Skeletal muscle satellite cell (primary cell): ENCODE data around the gene RAB3IL1.

ENCODE experiments used
- H3K27me3 ChIP-seq: 2 replicates; pipeline ENCODE4 v1.7.0; 2013; ENCODE audit warnings: low read length; ENCODE audit not compliant: control insufficient read depth, insufficient read depth
- H3K36me3 ChIP-seq: 2 replicates; pipeline ENCODE4 v1.7.0; 2013; ENCODE audit warnings: mild to moderate bottlenecking, control low read depth, low read length; ENCODE audit not compliant: insufficient read depth
- H3K4me1 ChIP-seq: 2 replicates; pipeline ENCODE4 v1.7.0; 2013; ENCODE audit warnings: low read length; ENCODE audit not compliant: control insufficient read depth, insufficient read depth
- H3K4me2 ChIP-seq: 2 replicates; pipeline ENCODE4 v1.7.0; 2013; ENCODE audit warnings: mild to moderate bottlenecking, low read length
- H3K4me3 ChIP-seq: 2 replicates; pipeline ENCODE4 v1.7.0; 2013; ENCODE audit warnings: low read length
- H3K9ac ChIP-seq: 2 replicates; pipeline ENCODE4 v1.7.0; 2013; ENCODE audit warnings: mild to moderate bottlenecking, low read depth, low read length, moderate library complexity
- H3K9me3 ChIP-seq: replicated peaks from 2 replicates; pipeline ENCODE4 v1.7.0; 2013; ENCODE audit warnings: mild to moderate bottlenecking, control low read depth, low read length

RAB3IL1 gene

GRCh38 chr11:61907282-61907681, 10.1 kb downstream of the RAB3IL1 start:
- Histone ChIP-seq H3K9me3 (no peaks in the 10 kb centered on the region), H3K27me3 (no peaks in the 10 kb centered on the region), H3K4me1 (no peaks in the 10 kb centered on the region), H3K4me2 (no peak overlapping the region), H3K36me3 (no peaks in the 10 kb centered on the region), H3K9ac (no peak overlapping the region), H3K4me3 (no peak overlapping the region)

GRCh38 chr11:61906522-61906909, 10.8 kb downstream of the RAB3IL1 start:
- no peak overlapping the region for H3K9ac ChIP-seq

GRCh38 chr11:61905801-61906521, 11.4 kb downstream of the RAB3IL1 start:
- Histone ChIP-seq H3K9me3 (no peaks in the 10 kb centered on the region), H3K9ac (no peak overlapping the region), H3K4me3 (no peak overlapping the region), H3K36me3 (no peaks in the 10 kb centered on the region), H3K4me1 (no peaks in the 10 kb centered on the region), H3K27me3 (no peaks in the 10 kb centered on the region), H3K4me2 (no peak overlapping the region)

More at GRCh38 chr11:61906522-61906909, 10.8 kb downstream of the RAB3IL1 start:
- H3K36me3 ChIP-seq: no peaks in the 10 kb centered on the region
- H3K9me3 ChIP-seq: no peaks in the 10 kb centered on the region
- no peaks in the 10 kb centered on the region for H3K27me3 ChIP-seq
- no peak overlapping the region for H3K4me3 ChIP-seq
- no peak overlapping the region for H3K4me2 ChIP-seq
- H3K4me1 ChIP-seq: no peaks in the 10 kb centered on the region

- H3K4me3 ChIP-seq: no peak overlapping the region
- H3K9ac ChIP-seq: no peak overlapping the region
- H3K27me3 ChIP-seq: no peaks in the 10 kb centered on the region
- H3K4me1 ChIP-seq: no peaks in the 10 kb centered on the region
- H3K36me3 ChIP-seq: no peaks in the 10 kb centered on the region
- H3K9me3 ChIP-seq: no peaks in the 10 kb centered on the region
- no peak overlapping the region for H3K4me2 ChIP-seq
Observed at GRCh38 chr11:61905067-61905696, 12.2 kb downstream of the RAB3IL1 start.

GRCh38 chr11:61904539-61905048, 12.8 kb downstream of the RAB3IL1 start:
- Histone ChIP-seq H3K4me3 (no peak overlapping the region), H3K9ac (no peak overlapping the region), H3K9me3 (no peaks in the 10 kb centered on the region), H3K4me2 (no peak overlapping the region), H3K36me3 (no peaks in the 10 kb centered on the region), H3K4me1 (no peaks in the 10 kb centered on the region), H3K27me3 (no peaks in the 10 kb centered on the region)

GRCh38 chr11:61903845-61904244, 13.5 kb downstream of the RAB3IL1 start:
- no peak overlapping the region for H3K9ac ChIP-seq
- H3K4me2 ChIP-seq: no peak overlapping the region
- no peak overlapping the region for H3K4me3 ChIP-seq
- no peaks in the 10 kb centered on the region for H3K27me3 ChIP-seq
- H3K36me3 ChIP-seq: no peaks in the 10 kb centered on the region
- H3K9me3 ChIP-seq: no peaks in the 10 kb centered on the region
- no peaks in the 10 kb centered on the region for H3K4me1 ChIP-seq

GRCh38 chr11:61902313-61902712, 15.1 kb downstream of the RAB3IL1 start:
- no peak overlapping the region for H3K4me2 ChIP-seq
- H3K36me3 ChIP-seq: no peaks in the 10 kb centered on the region
- no peaks in the 10 kb centered on the region for H3K9me3 ChIP-seq
- no peaks in the 10 kb centered on the region for H3K27me3 ChIP-seq
- no peak overlapping the region for H3K4me3 ChIP-seq
- H3K4me1 ChIP-seq: no peaks in the 10 kb centered on the region
- H3K9ac ChIP-seq: no peak overlapping the region

- H3K4me1 ChIP-seq: no peaks in the 10 kb centered on the region
- H3K9ac ChIP-seq: no peak overlapping the region
- H3K4me3 ChIP-seq: no peak overlapping the region
- H3K4me2 ChIP-seq: no peak overlapping the region
- H3K9me3 ChIP-seq: no peaks in the 10 kb centered on the region
- no peaks in the 10 kb centered on the region for H3K27me3 ChIP-seq
- no peaks in the 10 kb centered on the region for H3K36me3 ChIP-seq
Observed at GRCh38 chr11:61901397-61901796, 16.0 kb downstream of the RAB3IL1 start.

- H3K9ac ChIP-seq: no peak overlapping the region
- H3K4me2 ChIP-seq: no peak overlapping the region
- H3K27me3 ChIP-seq: no peaks in the 10 kb centered on the region
- H3K4me1 ChIP-seq: no peaks in the 10 kb centered on the region
- no peaks in the 10 kb centered on the region for H3K36me3 ChIP-seq
- no peaks in the 10 kb centered on the region for H3K9me3 ChIP-seq
- H3K4me3 ChIP-seq: no peak overlapping the region
Observed at GRCh38 chr11:61900251-61900650, 17.1 kb downstream of the RAB3IL1 start.

GRCh38 chr11:61899146-61899841, 18.1 kb downstream of the RAB3IL1 start:
- no peaks in the 10 kb centered on the region for H3K4me1 ChIP-seq
- H3K27me3 ChIP-seq: no peaks in the 10 kb centered on the region
- no peaks in the 10 kb centered on the region for H3K9me3 ChIP-seq
- H3K36me3 ChIP-seq: no peaks in the 10 kb centered on the region
- no peak overlapping the region for H3K4me2 ChIP-seq
- H3K4me3 ChIP-seq: no peak overlapping the region
- no peak overlapping the region for H3K9ac ChIP-seq

- Histone ChIP-seq H3K9ac (no peak overlapping the region), H3K9me3 (no peaks in the 10 kb centered on the region), H3K36me3 (no peaks in the 10 kb centered on the region), H3K4me2 (no peak overlapping the region), H3K27me3 (no peaks in the 10 kb centered on the region), H3K4me3 (no peak overlapping the region), H3K4me1 (no peaks in the 10 kb centered on the region)
Observed at GRCh38 chr11:61898247-61898582, 19.2 kb downstream of the RAB3IL1 start.
